Fibroblast of lung (primary cell): ENCODE measurements around the gene PNMA8B. TPM values are rescaled to one million over a fixed set of nuclear protein-coding genes. Genes with fewer than 3 reads are reported as not detected.

Experiments
- DNase-seq, 2 donors: peaks; one replicate each; pipeline versions ENCODE4 v3.0.0 to v3.0.0-alpha.2; 2010; ENCODE audit warnings: low read depth in 2 of 2
- H2AFZ ChIP-seq: 2 replicates; pipeline ENCODE4 v1.5.1; 2012; ENCODE audit warnings: low read length, control low read depth, inconsistent platforms
- H3K27ac ChIP-seq: 2 replicates; pipeline ENCODE4 v1.5.1; 2011; ENCODE audit warnings: low read length, control low read depth; ENCODE audit not compliant: insufficient read depth
- H3K27me3 ChIP-seq: 2 replicates; pipeline ENCODE4 v1.5.1; 2011; ENCODE audit warnings: mild to moderate bottlenecking, low read length; ENCODE audit not compliant: control insufficient read depth, insufficient read depth
- H3K36me3 ChIP-seq: 2 replicates; pipeline ENCODE4 v1.5.1; 2011; ENCODE audit warnings: low read length; ENCODE audit not compliant: control insufficient read depth, insufficient read depth
- H3K4me1 ChIP-seq: 2 replicates; pipeline ENCODE4 v1.5.1; 2011; ENCODE audit warnings: low read length; ENCODE audit not compliant: control insufficient read depth, insufficient read depth; ENCODE audit errors: extremely low read depth
- H3K4me2 ChIP-seq: 2 replicates; pipeline ENCODE4 v1.5.1; 2011; ENCODE audit warnings: low read length, control low read depth; ENCODE audit not compliant: insufficient read depth; ENCODE audit errors: extremely low read depth
- H3K4me3 ChIP-seq, 4 experiments: fragments of 200-600 bp in 1 of 4; sonication (generic) in 1 of 4; replicated peaks in 1 of 4; 2 replicates each; pipeline ENCODE4 v1.5.1; 2011 to 2016; ENCODE audit warnings: low read length in 4 of 4, low read depth in 3 of 4, mild to moderate bottlenecking in 3 of 4, control low read depth in 2 of 4, inconsistent platforms in 1 of 4, mixed read lengths in 1 of 4; ENCODE audit not compliant: insufficient read depth in 1 of 4; ENCODE audit errors: control extremely low read depth in 1 of 4
- H3K79me2 ChIP-seq: 2 replicates; pipeline ENCODE4 v1.5.1; 2012; ENCODE audit warnings: mild to moderate bottlenecking, low read length, inconsistent platforms; ENCODE audit not compliant: control insufficient read depth, insufficient read depth
- H3K9ac ChIP-seq: 2 replicates; pipeline ENCODE4 v1.5.1; 2011; ENCODE audit warnings: mild to moderate bottlenecking, low read length, control low read depth; ENCODE audit not compliant: insufficient read depth
- H3K9me3 ChIP-seq: 2 replicates; pipeline ENCODE4 v1.5.1; 2012; ENCODE audit warnings: low read depth, low read length; ENCODE audit not compliant: control insufficient read depth, insufficient read depth
- H4K20me1 ChIP-seq: 2 replicates; pipeline ENCODE4 v1.5.1; 2011; ENCODE audit warnings: low read length; ENCODE audit not compliant: control insufficient read depth, insufficient read depth; ENCODE audit errors: extremely low read depth
- EZH2 ChIP-seq: IDR thresholded peaks from 2 replicates; pipeline ENCODE4 v1.5.1; 2012; ENCODE audit warnings: low read length, control low read depth, mild to moderate bottlenecking; ENCODE audit errors: missing control alignments
- polyA plus RNA-seq, 2 donors: library from polyadenylated mRNA; depleted of rRNA in 1 of 2; stranded (reverse) in 1 of 2; unstranded in 1 of 2; fragments of >200 nt; gene quantifications; 2 replicates each; pipeline ENCODE4 v1.2.1, GENCODE V29; 2011 to 2012; ENCODE audit warnings: missing spikeins in 1 of 2
- total RNA-seq: library from RNA; depleted of rRNA; stranded (reverse); fragments of >200 nt; gene quantifications from 2 replicates; pipeline ENCODE4 v1.2.1, GENCODE V29; 2014
- TF ChIP-seq, protein P1 (sequence below), 2 donors: IDR thresholded peaks in 1 of 2; conservative IDR thresholded peaks in 1 of 2; 1 replicate in 1 of 2; 2 replicates in 1 of 2; pipeline ENCODE4 v1.5.1; 2011 to 2012; ENCODE audit warnings: low read length in 2 of 2, control low read depth in 1 of 2, inconsistent platforms in 1 of 2, low read depth in 1 of 2, mild to moderate bottlenecking in 1 of 2

Gene PNMA8B
- total and polyA plus RNA-seq, 2 donors (not counting 1 experiment from before 2014, with no cell fraction given) = 0.14 to 1.7 TPM

- peak; percentile 48 to 71 for DNase-seq
- Histone ChIP-seq H3K4me3 (peak overlapping the region; percentile 26 to 55 (median 42)), H2AFZ (peak overlapping the region; percentile 47), H3K9ac (no peak overlapping the region), H3K27ac (no peak overlapping the region), H4K20me1 (no peaks in the 10 kb centered on the region), H3K4me2 (peak overlapping the region; percentile 83), H3K36me3 (no peaks in the 10 kb centered on the region), H3K27me3 (peaks cover 16% of the 10 kb centered on the region), H3K4me1 (peaks cover 7% of the 10 kb centered on the region), H3K9me3 (no peaks in the 10 kb centered on the region), H3K79me2 (no peaks in the 10 kb centered on the region)
- TF ChIP-seq, protein P1, sequence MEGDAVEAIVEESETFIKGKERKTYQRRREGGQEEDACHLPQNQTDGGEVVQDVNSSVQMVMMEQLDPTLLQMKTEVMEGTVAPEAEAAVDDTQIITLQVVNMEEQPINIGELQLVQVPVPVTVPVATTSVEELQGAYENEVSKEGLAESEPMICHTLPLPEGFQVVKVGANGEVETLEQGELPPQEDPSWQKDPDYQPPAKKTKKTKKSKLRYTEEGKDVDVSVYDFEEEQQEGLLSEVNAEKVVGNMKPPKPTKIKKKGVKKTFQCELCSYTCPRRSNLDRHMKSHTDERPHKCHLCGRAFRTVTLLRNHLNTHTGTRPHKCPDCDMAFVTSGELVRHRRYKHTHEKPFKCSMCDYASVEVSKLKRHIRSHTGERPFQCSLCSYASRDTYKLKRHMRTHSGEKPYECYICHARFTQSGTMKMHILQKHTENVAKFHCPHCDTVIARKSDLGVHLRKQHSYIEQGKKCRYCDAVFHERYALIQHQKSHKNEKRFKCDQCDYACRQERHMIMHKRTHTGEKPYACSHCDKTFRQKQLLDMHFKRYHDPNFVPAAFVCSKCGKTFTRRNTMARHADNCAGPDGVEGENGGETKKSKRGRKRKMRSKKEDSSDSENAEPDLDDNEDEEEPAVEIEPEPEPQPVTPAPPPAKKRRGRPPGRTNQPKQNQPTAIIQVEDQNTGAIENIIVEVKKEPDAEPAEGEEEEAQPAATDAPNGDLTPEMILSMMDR (conservative IDR thresholded peaks at IDR 0.05 in 1 of 2, IDR thresholded peaks at IDR 0.05 in 1 of 2; ENCODE audit: low read depth in 1 of 2, low read length in 2 of 2) = peak; percentile 93 to 99
- TF ChIP-seq EZH2 = no peak
Measured at GRCh38 chr19:46487802-46488445, 7.7 kb downstream of the PNMA8B start.

GRCh38 chr19:46487178-46487801 lies 8.4 kb downstream of the PNMA8B start:
- Histone ChIP-seq H2AFZ (peak overlapping the region; percentile 47), H3K36me3 (no peaks in the 10 kb centered on the region), H3K9me3 (no peaks in the 10 kb centered on the region), H3K4me1 (peaks cover 10% of the 10 kb centered on the region), H3K9ac (no peak overlapping the region), H3K4me2 (peak overlapping the region; percentile 83), H3K79me2 (no peaks in the 10 kb centered on the region), H3K27ac (no peak overlapping the region), H3K4me3 (peak overlapping the region; percentile 26 to 55 (median 42)), H4K20me1 (no peaks in the 10 kb centered on the region), H3K27me3 (peaks cover 13% of the 10 kb centered on the region)
- no peak for TF ChIP-seq EZH2
- TF ChIP-seq, protein P1 (conservative IDR thresholded peaks at IDR 0.05 in 1 of 2, IDR thresholded peaks at IDR 0.05 in 1 of 2; ENCODE audit: low read depth in 1 of 2, low read length in 2 of 2) = no peak
- no peak for DNase-seq

- no peak for DNase-seq
- no peaks in the 10 kb centered on the region for H3K9me3 ChIP-seq
- H2AFZ ChIP-seq = no peak overlapping the region
- no peak overlapping the region for H3K9ac ChIP-seq
- H4K20me1 ChIP-seq = no peaks in the 10 kb centered on the region
- no peak overlapping the region for H3K4me3 ChIP-seq
- no peak for TF ChIP-seq EZH2
- TF ChIP-seq, protein P1 (conservative IDR thresholded peaks at IDR 0.05 in 1 of 2, IDR thresholded peaks at IDR 0.05 in 1 of 2; ENCODE audit: low read depth in 1 of 2, low read length in 2 of 2) = no peak
- H3K27me3 ChIP-seq = peaks cover 13% of the 10 kb centered on the region
- no peaks in the 10 kb centered on the region for H3K79me2 ChIP-seq
- peaks cover 10% of the 10 kb centered on the region for H3K4me1 ChIP-seq
- H3K36me3 ChIP-seq = no peaks in the 10 kb centered on the region
- H3K27ac ChIP-seq = no peak overlapping the region
- no peak overlapping the region for H3K4me2 ChIP-seq
Measured at GRCh38 chr19:46486358-46486757, 9.3 kb downstream of the PNMA8B start.
